ENCODE measurements around the gene SLC7A1. TPM values are rescaled to one million over a fixed set of nuclear protein-coding genes. Genes with fewer than 3 reads are reported as not detected.

The SLC7A1 gene
- total RNA-seq, 4 donors from 2014 or later: 1.6 to 4.6 (median 3.7) TPM

GRCh38 chr13:29484236-29484635, 111.3 kb downstream of the SLC7A1 start:
- Histone ChIP-seq H3K9me3 (no peaks in the 10 kb centered on the region), H3K36me3 (no peaks in the 10 kb centered on the region), H3K4me1 (no peaks in the 10 kb centered on the region), H3K4me3 (no peak overlapping the region), H3K27ac (no peak overlapping the region), H3K27me3 (no peaks in the 10 kb centered on the region)
- DNase-seq: no peak
- intact Hi-C loops (cut with DNase I; ENCODE audit: low total_unique reads) (no loop called here), in situ Hi-C loops (cut with MboI; ENCODE audit: low sequenced_read_pairs in 4 of 4) (no loop called here)
- no peak for TF ChIP-seq POLR2A (IDR thresholded peaks at IDR 0.05)
- no peak for TF ChIP-seq CTCF (IDR thresholded peaks at IDR 0.05 in 4 of 5, conservative IDR thresholded peaks at IDR 0.05 in 1 of 5)
- ATAC-seq: no peak

GRCh38 chr13:29483623-29484022, 111.9 kb downstream of the SLC7A1 start:
- Histone ChIP-seq H3K4me3 (no peak overlapping the region), H3K9me3 (no peaks in the 10 kb centered on the region), H3K4me1 (no peaks in the 10 kb centered on the region), H3K27ac (no peak overlapping the region), H3K36me3 (no peaks in the 10 kb centered on the region), H3K27me3 (no peaks in the 10 kb centered on the region)
- no peak for ATAC-seq
- in situ Hi-C loops (cut with MboI; ENCODE audit: low sequenced_read_pairs in 4 of 4) (no loop called here), intact Hi-C loops (cut with DNase I; ENCODE audit: low total_unique reads) (no loop called here)
- no peak for DNase-seq
- no peak for TF ChIP-seq CTCF (IDR thresholded peaks at IDR 0.05 in 4 of 5, conservative IDR thresholded peaks at IDR 0.05 in 1 of 5)
- no peak for TF ChIP-seq POLR2A (IDR thresholded peaks at IDR 0.05)

GRCh38 chr13:29483211-29483610, 112.3 kb downstream of the SLC7A1 start:
- in situ Hi-C loops (cut with MboI; ENCODE audit: low sequenced_read_pairs in 4 of 4): no loop called here
- Histone ChIP-seq H3K4me1 (no peaks in the 10 kb centered on the region), H3K4me3 (no peak overlapping the region), H3K9me3 (no peaks in the 10 kb centered on the region), H3K27ac (no peak overlapping the region), H3K36me3 (no peaks in the 10 kb centered on the region), H3K27me3 (no peaks in the 10 kb centered on the region)
- no peak for ATAC-seq
- DNase-seq: no peak
- no peak for TF ChIP-seq POLR2A (IDR thresholded peaks at IDR 0.05)
- TF ChIP-seq CTCF (IDR thresholded peaks at IDR 0.05 in 4 of 5, conservative IDR thresholded peaks at IDR 0.05 in 1 of 5): no peak
- intact Hi-C loops (cut with DNase I; ENCODE audit: low total_unique reads): no loop called here

GRCh38 chr13:29482504-29482903, 113.0 kb downstream of the SLC7A1 start:
- Histone ChIP-seq H3K9me3 (no peaks in the 10 kb centered on the region), H3K4me1 (no peaks in the 10 kb centered on the region), H3K4me3 (no peak overlapping the region), H3K27ac (no peak overlapping the region), H3K36me3 (no peaks in the 10 kb centered on the region), H3K27me3 (no peaks in the 10 kb centered on the region)
- TF ChIP-seq CTCF (IDR thresholded peaks at IDR 0.05 in 4 of 5, conservative IDR thresholded peaks at IDR 0.05 in 1 of 5) (no peak), POLR2A (IDR thresholded peaks at IDR 0.05) (no peak)
- ATAC-seq (no peak), DNase-seq (no peak)
- in situ Hi-C loops (cut with MboI; ENCODE audit: low sequenced_read_pairs in 4 of 4) (no loop called here), intact Hi-C loops (cut with DNase I; ENCODE audit: low total_unique reads) (no loop called here)

GRCh38 chr13:29481603-29482002, 113.9 kb downstream of the SLC7A1 start:
- no peaks in the 10 kb centered on the region for H3K4me1 ChIP-seq
- no peak overlapping the region for H3K4me3 ChIP-seq
- H3K36me3 ChIP-seq: no peaks in the 10 kb centered on the region
- ATAC-seq (no peak), DNase-seq (no peak)
- no peaks in the 10 kb centered on the region for H3K9me3 ChIP-seq
- TF ChIP-seq CTCF (IDR thresholded peaks at IDR 0.05 in 4 of 5, conservative IDR thresholded peaks at IDR 0.05 in 1 of 5) (no peak), POLR2A (IDR thresholded peaks at IDR 0.05) (no peak)
- no peak overlapping the region for H3K27ac ChIP-seq
- H3K27me3 ChIP-seq: no peaks in the 10 kb centered on the region
- intact Hi-C loops (cut with DNase I; ENCODE audit: low total_unique reads): no loop called here
- in situ Hi-C loops (cut with MboI; ENCODE audit: low sequenced_read_pairs in 4 of 4): no loop called here
